PC-3 (cell line): ENCODE measurements around the gene NASP.

Experiments
- EZH2 ChIP-seq: fragments of 300-600 bp; sonication (generic); IDR thresholded peaks from one replicate; pipeline ENCODE4 v1.6.1; 2017; ENCODE audit warnings: antibody characterized with exemption, mild to moderate bottlenecking, low read length; ENCODE audit not compliant: unreplicated experiment
- TF ChIP-seq, protein P1 (sequence below): fragments of 300-600 bp; sonication (generic); conservative IDR thresholded peaks from 2 replicates; pipeline ENCODE4 v1.5.1; 2017; ENCODE audit warnings: antibody characterized with exemption, low read depth, mild to moderate bottlenecking, low read length

DNA sequence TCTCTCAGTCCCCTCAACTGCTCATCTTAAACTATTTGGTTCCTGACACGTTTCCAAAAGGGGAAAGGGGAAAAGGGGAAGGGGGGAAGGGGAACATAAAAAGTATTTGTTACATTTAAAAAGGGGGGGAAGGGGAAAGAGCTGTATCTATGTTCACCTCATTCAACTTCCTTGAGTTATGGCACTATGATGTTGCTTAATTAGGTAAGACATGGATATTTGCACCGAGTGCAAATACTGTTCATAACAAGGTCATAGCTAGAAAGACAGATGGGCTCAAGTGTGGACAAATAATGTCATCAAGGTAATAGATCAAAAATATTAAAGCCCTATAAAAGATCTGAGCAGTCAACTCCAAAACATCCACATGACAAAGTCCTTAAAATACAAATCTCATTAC lies 76.5 kb downstream of the NASP start:
- TF ChIP-seq, protein P1, sequence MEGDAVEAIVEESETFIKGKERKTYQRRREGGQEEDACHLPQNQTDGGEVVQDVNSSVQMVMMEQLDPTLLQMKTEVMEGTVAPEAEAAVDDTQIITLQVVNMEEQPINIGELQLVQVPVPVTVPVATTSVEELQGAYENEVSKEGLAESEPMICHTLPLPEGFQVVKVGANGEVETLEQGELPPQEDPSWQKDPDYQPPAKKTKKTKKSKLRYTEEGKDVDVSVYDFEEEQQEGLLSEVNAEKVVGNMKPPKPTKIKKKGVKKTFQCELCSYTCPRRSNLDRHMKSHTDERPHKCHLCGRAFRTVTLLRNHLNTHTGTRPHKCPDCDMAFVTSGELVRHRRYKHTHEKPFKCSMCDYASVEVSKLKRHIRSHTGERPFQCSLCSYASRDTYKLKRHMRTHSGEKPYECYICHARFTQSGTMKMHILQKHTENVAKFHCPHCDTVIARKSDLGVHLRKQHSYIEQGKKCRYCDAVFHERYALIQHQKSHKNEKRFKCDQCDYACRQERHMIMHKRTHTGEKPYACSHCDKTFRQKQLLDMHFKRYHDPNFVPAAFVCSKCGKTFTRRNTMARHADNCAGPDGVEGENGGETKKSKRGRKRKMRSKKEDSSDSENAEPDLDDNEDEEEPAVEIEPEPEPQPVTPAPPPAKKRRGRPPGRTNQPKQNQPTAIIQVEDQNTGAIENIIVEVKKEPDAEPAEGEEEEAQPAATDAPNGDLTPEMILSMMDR = no peak
- TF ChIP-seq EZH2 = no peak
